ENCODE data around the gene RHO. TPM values are rescaled to one million over a fixed set of nuclear protein-coding genes. Genes with fewer than 3 reads are reported as not detected.

RHO gene
- total RNA-seq, 1 experiment from 2014 or later = not detected

DNA sequence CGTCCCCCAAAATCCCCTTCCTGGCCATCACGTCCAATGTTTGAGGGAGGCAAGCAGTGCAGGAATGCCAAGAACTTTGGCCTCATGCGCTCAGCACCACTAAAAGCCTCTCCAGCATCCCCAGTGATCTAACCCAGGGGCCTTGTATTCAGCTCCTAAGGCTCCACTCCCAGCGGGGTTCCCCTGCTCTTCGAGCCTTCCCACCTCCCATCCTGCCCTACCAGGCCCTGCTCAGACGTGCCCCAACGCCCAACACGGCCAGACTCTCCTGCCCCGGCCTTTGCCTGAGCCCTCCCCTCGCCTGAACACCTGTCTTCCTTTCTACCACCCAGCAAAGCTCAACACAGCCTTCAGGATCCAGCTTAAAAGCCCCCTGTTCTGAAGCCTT, 47.6 kb downstream of the RHO start:
- TF ChIP-seq, protein P1, sequence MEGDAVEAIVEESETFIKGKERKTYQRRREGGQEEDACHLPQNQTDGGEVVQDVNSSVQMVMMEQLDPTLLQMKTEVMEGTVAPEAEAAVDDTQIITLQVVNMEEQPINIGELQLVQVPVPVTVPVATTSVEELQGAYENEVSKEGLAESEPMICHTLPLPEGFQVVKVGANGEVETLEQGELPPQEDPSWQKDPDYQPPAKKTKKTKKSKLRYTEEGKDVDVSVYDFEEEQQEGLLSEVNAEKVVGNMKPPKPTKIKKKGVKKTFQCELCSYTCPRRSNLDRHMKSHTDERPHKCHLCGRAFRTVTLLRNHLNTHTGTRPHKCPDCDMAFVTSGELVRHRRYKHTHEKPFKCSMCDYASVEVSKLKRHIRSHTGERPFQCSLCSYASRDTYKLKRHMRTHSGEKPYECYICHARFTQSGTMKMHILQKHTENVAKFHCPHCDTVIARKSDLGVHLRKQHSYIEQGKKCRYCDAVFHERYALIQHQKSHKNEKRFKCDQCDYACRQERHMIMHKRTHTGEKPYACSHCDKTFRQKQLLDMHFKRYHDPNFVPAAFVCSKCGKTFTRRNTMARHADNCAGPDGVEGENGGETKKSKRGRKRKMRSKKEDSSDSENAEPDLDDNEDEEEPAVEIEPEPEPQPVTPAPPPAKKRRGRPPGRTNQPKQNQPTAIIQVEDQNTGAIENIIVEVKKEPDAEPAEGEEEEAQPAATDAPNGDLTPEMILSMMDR (IDR thresholded peaks at IDR 0.05; ENCODE audit: unreplicated experiment) = no peak
- ChIA-PET CTCF (interaction anchor here (0.6 kb wide), 1 partner anchor 13 kb away, joined by 3 read pairs; no protein-coding TSS in a partner anchor), POLR2A (no interaction called here)
- H3K4me3 Mint-ChIP-seq (ENCODE audit: unreplicated experiment) = no peak overlapping the region
- H3K27ac Mint-ChIP-seq (ENCODE audit: low read depth, unreplicated experiment) = no peak overlapping the region
- no peaks in the 10 kb centered on the region for H3K36me3 Mint-ChIP-seq (ENCODE audit: insufficient read depth, unreplicated experiment)
- BruUV-seq (replicated peaks) = no TSS peak
- DNase-seq (ENCODE audit: unreplicated experiment) = no peak
- intact Hi-C loops (cut with micrococcal nuclease) = no loop called here
- H3K4me1 Mint-ChIP-seq (ENCODE audit: insufficient read depth, unreplicated experiment) = no peaks in the 10 kb centered on the region
- no peaks in the 10 kb centered on the region for H3K9me3 Mint-ChIP-seq (ENCODE audit: unreplicated experiment)
- H3K27me3 Mint-ChIP-seq (ENCODE audit: insufficient read depth, unreplicated experiment) = no peaks in the 10 kb centered on the region

GRCh38 chr3:129576514-129577352, 48.3 kb downstream of the RHO start:
- Mint-ChIP-seq H3K4me3 (ENCODE audit: unreplicated experiment) (no peak overlapping the region), H3K36me3 (ENCODE audit: insufficient read depth, unreplicated experiment) (no peaks in the 10 kb centered on the region), H3K4me1 (ENCODE audit: insufficient read depth, unreplicated experiment) (no peaks in the 10 kb centered on the region), H3K9me3 (ENCODE audit: unreplicated experiment) (no peaks in the 10 kb centered on the region), H3K27ac (ENCODE audit: low read depth, unreplicated experiment) (no peak overlapping the region), H3K27me3 (ENCODE audit: insufficient read depth, unreplicated experiment) (no peaks in the 10 kb centered on the region)
- no peak for DNase-seq (ENCODE audit: unreplicated experiment)
- TF ChIP-seq, protein P1 (IDR thresholded peaks at IDR 0.05; ENCODE audit: unreplicated experiment) = no peak
- ChIA-PET POLR2A (interaction anchor here (1.0 kb wide), 1 partner anchor 49 kb away, joined by 4 read pairs; no protein-coding TSS in a partner anchor), CTCF (interaction anchor here (0.6 kb wide), 2 partner anchors 13 to 53 kb away, joined by 3 read pairs; no protein-coding TSS in a partner anchor)
- no TSS peak for BruUV-seq (replicated peaks)
- intact Hi-C loops (cut with micrococcal nuclease) = no loop called here

DNA sequence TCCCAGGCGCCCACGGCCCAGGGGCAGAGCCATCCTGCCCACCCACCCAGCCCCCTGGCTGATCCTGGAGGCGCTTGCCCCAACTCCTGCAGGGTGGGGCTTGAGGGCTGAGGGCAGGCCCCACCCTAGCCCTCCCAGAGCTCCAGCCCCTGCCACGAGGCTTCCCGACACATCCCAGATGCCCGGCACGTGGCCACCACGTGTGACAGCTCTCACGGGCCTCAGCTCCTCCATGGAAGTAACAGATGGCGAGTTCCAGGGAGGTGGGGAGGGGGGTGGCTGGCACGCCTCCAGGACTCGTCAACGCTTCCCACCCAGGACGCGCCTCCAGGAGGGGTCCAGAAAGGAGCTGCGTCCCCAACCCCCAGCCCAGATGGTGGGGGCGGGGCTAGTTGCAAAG, 48.9 kb downstream of the RHO start:
- Mint-ChIP-seq H3K9me3 (ENCODE audit: unreplicated experiment) (no peaks in the 10 kb centered on the region), H3K27me3 (ENCODE audit: insufficient read depth, unreplicated experiment) (no peaks in the 10 kb centered on the region), H3K36me3 (ENCODE audit: insufficient read depth, unreplicated experiment) (no peaks in the 10 kb centered on the region), H3K4me3 (ENCODE audit: unreplicated experiment) (no peak overlapping the region), H3K4me1 (ENCODE audit: insufficient read depth, unreplicated experiment) (no peaks in the 10 kb centered on the region), H3K27ac (ENCODE audit: low read depth, unreplicated experiment) (no peak overlapping the region)
- ChIA-PET POLR2A (interaction anchor here (1.0 kb wide), 1 partner anchor 48 kb away, joined by 4 read pairs; no protein-coding TSS in a partner anchor), CTCF (interaction anchor here (0.6 kb wide), 1 partner anchor 53 kb away, joined by 3 read pairs; no protein-coding TSS in a partner anchor)
- intact Hi-C loops (cut with micrococcal nuclease) = no loop called here
- TF ChIP-seq, protein P1 (IDR thresholded peaks at IDR 0.05; ENCODE audit: unreplicated experiment) = no peak
- DNase-seq (ENCODE audit: unreplicated experiment) = no peak
- BruUV-seq (replicated peaks) = no TSS peak

- BruUV-seq (replicated peaks) = no TSS peak
- no peaks in the 10 kb centered on the region for H3K36me3 Mint-ChIP-seq (ENCODE audit: insufficient read depth, unreplicated experiment)
- intact Hi-C loops (cut with micrococcal nuclease) = no loop called here
- POLR2A ChIA-PET = no interaction called here
- no peak overlapping the region for H3K4me3 Mint-ChIP-seq (ENCODE audit: unreplicated experiment)
- TF ChIP-seq, protein P1 (IDR thresholded peaks at IDR 0.05; ENCODE audit: unreplicated experiment) = no peak
- no peak for DNase-seq (ENCODE audit: unreplicated experiment)
- no peaks in the 10 kb centered on the region for H3K27me3 Mint-ChIP-seq (ENCODE audit: insufficient read depth, unreplicated experiment)
- no peak overlapping the region for H3K27ac Mint-ChIP-seq (ENCODE audit: low read depth, unreplicated experiment)
- no peaks in the 10 kb centered on the region for H3K4me1 Mint-ChIP-seq (ENCODE audit: insufficient read depth, unreplicated experiment)
- CTCF ChIA-PET = interaction anchor here (0.6 to 0.9 kb wide), 2 partner anchors 67 to 608 kb away, joined by 3 read pairs; no protein-coding TSS in a partner anchor
- H3K9me3 Mint-ChIP-seq (ENCODE audit: unreplicated experiment) = no peaks in the 10 kb centered on the region
Observed at GRCh38 chr3:129577925-129578786, 49.7 kb downstream of the RHO start.
